Measurements from ENCODE around the gene RNF187.
A peak's percentile ranks its signal among the peaks of the same experiment; 100 is the strongest.

RNF187 gene

DNA sequence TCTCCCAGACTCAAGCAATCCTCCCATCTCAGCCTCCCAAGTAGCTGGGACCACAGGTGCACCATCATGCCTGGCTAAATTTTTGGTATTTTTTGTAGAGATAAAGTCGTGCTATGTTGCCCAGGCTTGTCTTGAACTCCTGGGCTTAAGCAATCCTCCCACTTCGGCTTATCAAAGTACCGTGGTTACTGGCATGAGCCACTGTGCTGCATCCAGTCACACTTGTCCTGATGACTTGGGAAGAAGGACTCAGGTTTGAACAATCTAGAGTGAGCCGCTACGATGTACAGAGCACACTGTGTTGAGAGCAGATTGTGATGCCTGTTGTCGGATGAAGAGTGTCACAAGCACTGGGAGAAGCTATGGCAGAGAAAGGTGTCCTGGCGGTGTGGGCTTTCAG, 27.2 kb downstream of the RNF187 start:
- peaks cover 56% of the 10 kb centered on the region for H3K27me3 Mint-ChIP-seq
- DNase-seq, result no peak
- no peaks in the 10 kb centered on the region for H3K9me3 Mint-ChIP-seq
- CTCF ChIA-PET, result interaction anchor here (1.0 to 5.4 kb wide), 5 partner anchors 13 to 384 kb away, joined by 3 to 25 read pairs (median 5); no protein-coding TSS in a partner anchor
- no peaks in the 10 kb centered on the region for H3K36me3 Mint-ChIP-seq
- H3K27ac Mint-ChIP-seq, result no peak overlapping the region
- peaks cover 19% of the 10 kb centered on the region for H3K4me1 Mint-ChIP-seq
- H3K4me3 Mint-ChIP-seq, result no peak overlapping the region

- DNase-seq, result peak; percentile 50
- H3K27ac Mint-ChIP-seq, result no peak overlapping the region
- no peaks in the 10 kb centered on the region for H3K36me3 Mint-ChIP-seq
- peaks cover 48% of the 10 kb centered on the region for H3K27me3 Mint-ChIP-seq
- CTCF ChIA-PET, result interaction anchor here (0.8 to 5.4 kb wide), 7 partner anchors 14 to 385 kb away, joined by 3 to 25 read pairs (median 3); no protein-coding TSS in a partner anchor
- H3K9me3 Mint-ChIP-seq, result no peaks in the 10 kb centered on the region
- no peak overlapping the region for H3K4me3 Mint-ChIP-seq
- peaks cover 16% of the 10 kb centered on the region for H3K4me1 Mint-ChIP-seq
These were observed 28.1 kb downstream of the RNF187 start for GRCh38 chr1:228515200-228515834.

DNA sequence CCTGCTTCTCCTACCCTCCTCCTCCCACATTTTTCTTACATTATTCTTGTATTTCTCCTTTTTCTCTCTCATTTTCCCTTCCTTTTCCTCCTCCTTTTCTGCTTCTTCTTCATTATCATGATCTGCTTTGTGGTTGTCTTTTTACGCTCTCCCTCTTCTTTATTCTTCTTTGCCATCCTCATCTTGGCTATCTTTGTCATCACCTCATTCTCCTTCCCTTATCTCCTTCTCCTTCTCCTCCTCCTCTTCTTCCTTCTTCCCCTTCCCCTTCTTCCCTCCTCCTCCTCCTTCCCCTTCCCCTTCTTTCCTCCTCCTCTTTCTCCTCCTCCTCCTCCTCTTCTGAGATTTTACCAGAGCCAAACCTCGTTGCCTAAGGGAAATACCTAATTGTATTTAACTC, 30.5 kb downstream of the RNF187 start:
- Mint-ChIP-seq H3K4me1 (peaks cover 9% of the 10 kb centered on the region), H3K9me3 (no peaks in the 10 kb centered on the region), H3K27ac (no peak overlapping the region), H3K27me3 (peaks cover 35% of the 10 kb centered on the region), H3K4me3 (no peak overlapping the region), H3K36me3 (no peaks in the 10 kb centered on the region)
- DNase-seq, result no peak
- CTCF ChIA-PET, result interaction anchor here (0.6 kb wide), 1 partner anchor 99 kb away, joined by 3 read pairs; no protein-coding TSS in a partner anchor

DNA sequence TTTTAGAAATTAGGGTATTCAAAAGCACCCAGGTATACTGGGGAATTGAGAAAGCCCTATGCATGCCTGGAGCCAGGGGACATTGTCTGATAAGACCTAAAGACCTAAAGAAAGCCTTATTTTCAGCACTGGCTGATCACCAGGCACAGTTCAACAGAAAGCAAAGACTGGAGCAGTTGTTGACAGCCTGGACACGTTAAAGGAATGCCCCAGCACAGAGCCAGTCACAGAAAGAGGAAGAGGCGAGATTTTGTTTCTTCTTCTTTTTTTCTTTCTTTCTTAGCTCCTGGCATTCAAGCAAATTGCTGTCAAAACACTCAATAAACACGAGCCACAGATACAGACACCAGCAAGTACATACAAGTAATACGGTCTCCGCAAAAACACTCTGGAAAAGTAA, 40.4 kb downstream of the RNF187 start:
- Mint-ChIP-seq H3K36me3 (no peaks in the 10 kb centered on the region), H3K9me3 (no peaks in the 10 kb centered on the region), H3K4me3 (no peak overlapping the region), H3K27me3 (peaks cover 31% of the 10 kb centered on the region), H3K4me1 (no peaks in the 10 kb centered on the region), H3K27ac (no peak overlapping the region)
- no peak for DNase-seq
- CTCF ChIA-PET, result no interaction called here

DNA sequence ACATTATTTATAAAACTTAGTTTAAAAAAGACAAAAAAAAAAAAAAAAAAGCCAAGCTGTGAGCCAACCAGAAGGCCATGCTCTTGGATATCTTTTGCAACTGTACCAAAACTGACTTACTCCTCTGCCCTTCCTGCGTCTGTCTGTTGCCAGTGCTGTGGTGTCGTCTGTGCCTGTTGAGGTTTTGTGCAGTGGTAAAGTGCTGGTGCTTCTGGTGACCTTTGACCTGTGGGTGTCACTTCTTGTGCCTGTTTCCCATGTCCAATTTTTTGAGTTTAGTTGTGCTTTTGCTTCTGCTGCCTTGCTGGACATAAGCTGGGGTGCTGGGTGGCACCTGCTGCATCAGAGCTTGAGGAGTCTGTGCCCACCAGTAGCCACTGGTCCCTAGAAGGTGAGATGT, 41.4 kb downstream of the RNF187 start:
- H3K27ac Mint-ChIP-seq, result no peak overlapping the region
- H3K4me3 Mint-ChIP-seq, result no peak overlapping the region
- no peaks in the 10 kb centered on the region for H3K36me3 Mint-ChIP-seq
- no peak for DNase-seq
- no peaks in the 10 kb centered on the region for H3K4me1 Mint-ChIP-seq
- no peaks in the 10 kb centered on the region for H3K9me3 Mint-ChIP-seq
- CTCF ChIA-PET, result no interaction called here
- peaks cover 28% of the 10 kb centered on the region for H3K27me3 Mint-ChIP-seq

DNA sequence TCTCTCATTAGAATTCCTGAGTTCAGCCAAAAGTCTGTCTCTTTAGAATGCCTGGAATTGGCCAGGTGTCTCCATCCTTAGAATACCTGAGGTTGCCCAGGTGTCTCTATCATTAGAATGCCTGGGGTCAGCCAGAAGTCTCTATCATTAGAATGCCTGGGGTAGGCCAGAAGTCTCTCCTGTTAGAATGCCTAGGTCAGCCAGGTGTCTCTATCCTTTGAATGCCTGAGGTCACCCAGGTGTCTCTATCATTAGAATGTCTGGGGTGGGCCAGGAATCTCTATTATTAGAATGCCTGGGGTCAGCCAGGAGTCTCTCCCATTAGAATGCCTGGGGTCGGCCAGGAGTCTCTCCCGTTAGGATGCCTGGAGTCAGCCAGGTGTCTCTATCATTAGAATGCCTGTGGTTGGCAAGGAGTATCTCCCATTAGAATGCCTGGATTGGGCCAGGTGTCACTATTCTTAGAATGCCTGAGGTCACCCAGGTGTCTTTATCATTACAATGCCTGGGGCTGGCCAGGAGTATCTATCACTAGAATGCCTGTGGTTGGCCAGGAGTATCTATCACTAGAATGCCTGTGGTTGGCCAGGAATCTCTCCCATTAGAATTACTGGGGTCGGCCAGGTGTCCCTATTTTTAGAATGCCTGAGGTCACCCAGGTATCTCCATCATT, 43.0 kb downstream of the RNF187 start:
- Mint-ChIP-seq H3K4me1 (no peaks in the 10 kb centered on the region), H3K36me3 (no peaks in the 10 kb centered on the region), H3K27me3 (peaks cover 28% of the 10 kb centered on the region), H3K9me3 (no peaks in the 10 kb centered on the region), H3K27ac (no peak overlapping the region), H3K4me3 (no peak overlapping the region)
- CTCF ChIA-PET, result no interaction called here
- DNase-seq, result no peak

GRCh38 chr1:228530951-228531731, 44.0 kb downstream of the RNF187 start:
- no peak overlapping the region for H3K27ac Mint-ChIP-seq
- H3K4me1 Mint-ChIP-seq, result no peaks in the 10 kb centered on the region
- no peaks in the 10 kb centered on the region for H3K36me3 Mint-ChIP-seq
- no peaks in the 10 kb centered on the region for H3K9me3 Mint-ChIP-seq
- no peak overlapping the region for H3K4me3 Mint-ChIP-seq
- DNase-seq, result no peak
- H3K27me3 Mint-ChIP-seq, result peaks cover 22% of the 10 kb centered on the region
- CTCF ChIA-PET, result no interaction called here

DNA sequence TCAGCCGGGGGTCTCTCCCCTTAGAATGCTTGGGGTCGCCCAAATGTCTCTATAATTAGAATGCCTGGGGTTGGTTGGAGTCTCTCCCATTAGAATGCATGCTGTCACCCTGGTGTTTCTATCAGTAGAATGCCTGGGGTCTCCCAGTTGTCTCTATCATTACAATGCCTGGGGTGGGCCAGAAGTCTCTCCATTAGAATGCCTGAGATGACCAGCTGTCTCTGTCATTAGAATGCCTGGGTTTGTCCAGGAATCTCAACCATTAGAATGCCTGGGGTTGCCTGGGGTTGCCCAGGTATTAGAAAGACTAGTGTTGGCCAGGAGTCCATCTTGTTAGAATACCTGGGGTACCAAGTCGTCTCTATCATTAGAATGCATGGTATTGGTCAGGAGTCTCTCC, 51.6 kb downstream of the RNF187 start:
- no peak for DNase-seq
- Mint-ChIP-seq H3K27ac (no peak overlapping the region), H3K36me3 (no peaks in the 10 kb centered on the region), H3K9me3 (peaks cover 2% of the 10 kb centered on the region), H3K4me3 (no peak overlapping the region), H3K27me3 (peaks cover 4% of the 10 kb centered on the region), H3K4me1 (no peaks in the 10 kb centered on the region)
- CTCF ChIA-PET, result no interaction called here

GRCh38 chr1:228540161-228540917, 53.2 kb downstream of the RNF187 start:
- H3K27me3 Mint-ChIP-seq, result peaks cover 1% of the 10 kb centered on the region
- no peak for DNase-seq
- CTCF ChIA-PET, result no interaction called here
- no peak overlapping the region for H3K4me3 Mint-ChIP-seq
- H3K36me3 Mint-ChIP-seq, result no peaks in the 10 kb centered on the region
- H3K9me3 Mint-ChIP-seq, result peaks cover 2% of the 10 kb centered on the region
- H3K27ac Mint-ChIP-seq, result no peak overlapping the region
- no peaks in the 10 kb centered on the region for H3K4me1 Mint-ChIP-seq

DNA sequence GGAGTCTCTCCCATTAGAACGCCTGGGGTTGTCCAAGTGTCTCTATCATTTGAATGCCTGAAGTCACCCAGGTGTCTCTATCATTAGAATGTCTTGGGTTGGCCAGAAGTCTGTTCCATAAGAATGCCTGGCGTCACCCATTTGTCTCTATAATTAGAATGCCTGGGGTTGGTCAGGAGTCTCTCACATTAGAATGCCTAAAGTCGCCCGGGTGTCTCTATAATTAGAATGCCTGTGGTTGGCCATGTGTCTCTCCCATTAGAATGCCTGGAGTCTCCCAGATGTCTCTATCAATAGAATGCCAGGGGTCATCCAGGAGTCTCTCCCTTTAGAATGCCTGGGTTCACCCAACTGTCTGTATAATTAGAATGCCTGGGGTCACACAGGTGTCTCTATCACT, 54.5 kb downstream of the RNF187 start:
- H3K27me3 Mint-ChIP-seq, result no peaks in the 10 kb centered on the region
- H3K36me3 Mint-ChIP-seq, result no peaks in the 10 kb centered on the region
- CTCF ChIA-PET, result no interaction called here
- H3K9me3 Mint-ChIP-seq, result peaks cover 2% of the 10 kb centered on the region
- no peak for DNase-seq
- no peaks in the 10 kb centered on the region for H3K4me1 Mint-ChIP-seq
- no peak overlapping the region for H3K27ac Mint-ChIP-seq
- no peak overlapping the region for H3K4me3 Mint-ChIP-seq

DNA sequence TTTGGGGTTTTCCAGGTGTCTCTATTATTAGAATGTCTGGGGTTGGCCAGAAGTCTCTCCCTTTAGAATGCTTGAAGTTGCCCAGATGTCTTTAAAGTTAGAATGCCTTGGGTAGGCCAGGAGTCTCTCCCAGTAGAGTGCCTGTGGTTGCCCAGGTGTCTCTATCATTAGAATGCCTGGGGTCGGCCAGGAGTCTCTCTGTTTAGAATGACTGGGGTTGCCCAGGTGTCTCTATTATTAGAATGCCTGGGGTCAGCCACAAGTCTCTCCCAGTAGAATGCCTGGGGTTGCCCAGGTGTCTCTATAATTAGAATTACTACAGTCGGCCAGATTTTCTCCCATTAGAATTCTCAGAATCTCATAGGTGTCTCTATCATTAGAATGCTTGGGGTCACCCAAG, 55.2 kb downstream of the RNF187 start:
- no peaks in the 10 kb centered on the region for H3K9me3 Mint-ChIP-seq
- CTCF ChIA-PET, result no interaction called here
- DNase-seq, result no peak
- H3K4me3 Mint-ChIP-seq, result no peak overlapping the region
- no peak overlapping the region for H3K27ac Mint-ChIP-seq
- H3K36me3 Mint-ChIP-seq, result no peaks in the 10 kb centered on the region
- H3K27me3 Mint-ChIP-seq, result no peaks in the 10 kb centered on the region
- H3K4me1 Mint-ChIP-seq, result no peaks in the 10 kb centered on the region

- Mint-ChIP-seq H3K4me1 (no peaks in the 10 kb centered on the region), H3K36me3 (no peaks in the 10 kb centered on the region), H3K4me3 (no peak overlapping the region), H3K27me3 (no peaks in the 10 kb centered on the region), H3K27ac (no peak overlapping the region), H3K9me3 (no peaks in the 10 kb centered on the region)
- CTCF ChIA-PET, result no interaction called here
- no peak for DNase-seq
These were observed 55.8 kb downstream of the RNF187 start for GRCh38 chr1:228542981-228543380.

DNA sequence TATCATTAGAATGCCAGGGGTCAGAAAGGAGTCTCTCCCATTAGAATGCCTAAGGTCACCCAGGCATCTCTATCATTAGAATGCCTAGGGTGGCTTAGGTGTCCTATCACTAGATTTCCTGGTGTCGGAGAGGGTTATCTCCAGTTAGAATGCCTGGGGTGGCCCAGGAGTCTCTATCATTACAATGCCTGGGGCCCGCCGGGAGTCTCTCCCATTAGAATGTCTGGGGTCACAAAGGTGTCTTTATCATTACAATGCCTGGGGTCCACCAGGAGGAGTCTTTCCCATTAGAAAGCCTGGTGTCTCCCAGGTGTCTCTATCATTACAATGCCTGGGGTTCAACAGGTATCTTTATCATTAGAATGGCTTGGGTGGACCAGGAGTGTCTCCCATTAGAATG, 56.2 kb downstream of the RNF187 start:
- H3K9me3 Mint-ChIP-seq, result no peaks in the 10 kb centered on the region
- CTCF ChIA-PET, result no interaction called here
- no peak overlapping the region for H3K4me3 Mint-ChIP-seq
- H3K36me3 Mint-ChIP-seq, result no peaks in the 10 kb centered on the region
- no peak for DNase-seq
- no peaks in the 10 kb centered on the region for H3K27me3 Mint-ChIP-seq
- H3K4me1 Mint-ChIP-seq, result no peaks in the 10 kb centered on the region
- no peak overlapping the region for H3K27ac Mint-ChIP-seq

Data from activated naive CD4-positive, alpha-beta T cell treated with anti-CD3 and anti-CD28 coated beads, Interleukin-2, amount 10 ng/mL, durations not matched to agents 7 days and 5 days (primary cell).